GM19397 (cell line): ENCODE measurements around the gene KCNQ5.
"Not testable (repeated sequence)": the region's sequence is repeated elsewhere in the genome, so short reads cannot be mapped to it uniquely, and the experiment has no call there.

ENCODE experiments used
- ATAC-seq: cut with Tn5 transposase; IDR thresholded peaks from one replicate; pipeline ENCODE4 v1.9.1; 2021; ENCODE audit warnings: mild to moderate bottlenecking, moderate library complexity; ENCODE audit not compliant: unreplicated experiment

The KCNQ5 gene

DNA sequence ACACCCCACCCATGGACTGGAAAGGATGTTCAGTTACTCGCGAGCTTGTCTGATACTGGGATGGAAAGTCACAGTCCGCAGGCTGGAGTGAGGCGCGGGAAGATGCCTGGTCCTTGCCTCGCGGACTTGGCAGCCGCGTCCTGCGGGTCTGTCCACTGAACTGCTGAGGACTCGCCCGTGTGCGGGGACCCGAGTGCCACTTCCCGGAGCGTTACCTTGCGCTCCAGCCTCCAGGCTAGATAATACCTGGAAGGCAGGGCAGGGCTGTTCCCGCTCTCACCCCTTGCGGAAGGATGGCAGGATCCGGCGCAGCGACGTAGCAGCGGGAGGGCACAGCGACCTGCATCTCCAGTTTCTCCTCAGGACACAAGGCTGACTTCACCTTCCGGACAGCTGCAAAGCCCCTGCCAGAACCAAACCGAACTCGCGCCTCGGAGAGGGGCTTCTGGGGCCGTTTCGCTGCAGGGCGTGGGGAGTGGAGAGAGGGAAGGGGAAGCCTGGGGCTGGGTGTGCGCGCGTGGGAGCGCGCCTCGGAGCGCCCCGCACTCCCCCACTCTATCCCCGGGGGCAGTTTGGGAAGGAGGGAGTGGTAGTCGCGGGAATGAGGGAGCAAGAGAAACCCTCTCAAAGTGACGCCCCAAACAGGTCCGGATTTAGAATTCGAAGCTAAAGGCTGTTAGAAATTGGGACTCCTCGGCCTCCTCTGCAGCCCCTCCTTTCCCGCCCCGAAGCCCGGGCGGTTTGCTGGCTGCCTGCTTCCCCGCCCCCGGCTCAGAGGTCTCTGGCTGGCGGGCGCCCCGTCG, at the start of gene KCNQ5:
Gene KCNQ5 (plus strand): TSS at position 774 of the 803 bp plus-strand sequence.
- ATAC-seq = no peak

DNA sequence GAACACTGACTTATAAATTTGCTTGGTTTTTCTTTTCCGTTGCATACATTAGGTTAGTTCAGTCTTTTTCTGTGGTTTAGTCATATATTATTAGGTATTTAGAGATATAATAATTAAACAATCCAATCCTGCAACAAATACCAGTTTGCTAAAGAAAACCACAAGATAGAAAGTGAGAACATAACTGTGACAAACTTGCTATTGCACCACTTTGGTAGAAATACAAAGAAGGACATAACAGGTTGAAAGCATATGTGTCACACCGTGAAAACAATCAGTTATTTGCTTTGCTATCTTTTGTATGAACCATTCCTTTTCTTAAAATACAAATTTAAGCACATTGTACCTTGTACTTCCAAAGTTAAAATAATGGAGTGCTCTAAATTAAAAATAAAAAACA, 42.0 kb upstream of the KCNQ5 start:
- peak; percentile 60 for ATAC-seq

DNA sequence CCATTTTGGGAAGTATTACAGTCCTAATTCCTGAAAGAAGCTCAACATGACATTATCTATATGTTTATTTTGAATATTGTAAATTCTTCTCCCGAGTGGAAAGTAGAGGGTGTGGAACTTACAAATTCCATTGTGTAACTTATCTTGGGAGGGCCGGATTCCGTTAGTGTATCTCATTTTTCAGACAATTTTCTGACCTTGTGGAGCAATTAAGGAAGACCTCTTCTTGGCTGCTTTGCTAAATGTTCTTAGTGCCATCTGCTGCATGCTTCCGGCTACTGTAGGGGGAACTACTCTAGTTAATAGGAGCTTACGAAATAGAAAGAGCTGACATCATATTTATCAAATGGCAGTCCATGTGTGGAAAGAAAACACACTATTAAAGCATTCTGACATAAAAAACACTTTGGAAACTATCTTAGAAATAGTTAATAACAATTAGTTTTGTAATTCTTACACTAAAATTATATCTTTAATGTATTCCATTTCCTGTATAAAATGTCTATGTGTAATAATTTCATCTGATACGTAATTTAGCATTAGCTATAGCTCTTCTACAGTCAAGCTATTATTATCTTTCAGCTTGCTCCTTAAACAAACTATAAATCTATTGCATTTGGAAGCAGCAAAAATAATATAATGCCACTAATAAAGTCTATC, 41.5 kb upstream of the KCNQ5 start:
- ATAC-seq = peak; percentile 74

DNA sequence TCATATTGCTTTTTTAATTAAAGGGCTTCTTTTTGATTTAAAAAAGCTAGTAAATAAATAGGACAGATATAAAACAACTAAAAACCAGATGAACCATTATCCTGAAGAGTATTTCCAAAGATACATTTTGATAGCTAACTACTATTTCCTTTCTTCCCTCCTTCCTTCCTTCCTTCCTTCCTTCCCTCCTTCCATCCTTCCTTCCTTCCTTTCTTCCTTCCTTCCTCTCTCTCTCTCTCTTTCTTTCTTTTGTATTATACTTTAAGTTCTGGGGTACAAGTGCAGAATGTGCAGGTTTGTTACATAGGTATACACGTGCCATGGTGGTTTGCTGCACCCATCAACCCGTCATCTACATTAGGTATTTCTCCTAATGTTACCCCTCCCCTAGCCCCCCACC, 40.9 kb upstream of the KCNQ5 start:
- ATAC-seq = not testable (repeated sequence)

DNA sequence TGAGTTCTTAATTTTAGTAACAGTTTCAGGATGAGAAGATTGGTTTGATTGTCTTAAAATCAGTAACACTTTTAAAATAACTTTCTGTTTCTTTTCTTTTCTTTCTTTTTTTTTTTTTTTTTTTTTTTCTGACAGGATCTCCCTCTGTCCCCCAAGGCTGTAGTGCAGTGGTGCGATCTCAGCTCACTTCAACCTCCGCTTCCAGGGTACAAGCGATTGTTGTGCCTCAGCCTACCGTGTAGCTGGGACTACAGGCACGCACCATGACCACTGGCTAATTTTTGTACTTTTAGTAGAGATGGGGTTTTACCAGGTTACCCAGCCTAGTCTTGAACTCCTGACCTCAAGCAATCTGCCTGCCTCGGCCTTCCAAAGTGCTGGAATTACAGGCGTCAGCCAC, 33.7 kb upstream of the KCNQ5 start:
- no peak for ATAC-seq

DNA sequence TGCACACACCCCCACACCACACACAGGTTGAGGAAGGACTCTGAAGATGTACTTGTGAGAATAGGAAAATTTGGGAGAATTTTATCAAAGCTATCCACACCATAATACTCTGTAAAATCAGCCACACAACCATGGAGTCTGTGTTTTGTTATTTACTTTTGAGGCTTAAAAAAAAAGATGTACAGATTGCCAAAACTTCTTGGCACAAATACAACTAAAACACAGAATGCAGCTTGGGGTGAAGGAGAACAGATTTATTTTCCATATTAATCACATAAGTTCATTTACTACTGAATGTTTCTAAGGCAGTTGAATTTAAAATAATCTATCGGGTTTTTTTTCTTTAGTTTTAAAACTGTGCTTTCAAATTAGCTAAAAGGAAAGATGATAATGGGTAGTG, 32.8 kb upstream of the KCNQ5 start:
- no peak for ATAC-seq

DNA sequence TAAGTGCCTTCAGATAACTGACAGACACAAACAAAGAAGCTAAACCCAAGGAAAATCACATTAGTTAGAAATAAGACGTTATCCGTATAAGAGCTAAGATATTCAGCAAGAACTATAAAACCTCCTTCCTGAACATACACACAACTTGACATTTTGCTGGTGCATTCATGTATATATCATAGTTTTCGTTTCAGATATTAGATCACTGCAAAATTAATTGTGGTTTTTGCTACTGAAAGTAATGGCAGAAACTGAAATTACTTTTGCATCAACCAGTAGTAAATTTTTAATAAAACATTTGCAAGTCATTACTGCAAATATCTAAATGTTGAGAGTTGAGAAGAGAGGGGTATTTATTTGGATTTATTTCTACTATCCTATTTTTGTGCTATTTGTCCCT, 26.1 kb upstream of the KCNQ5 start:
- ATAC-seq = no peak

DNA sequence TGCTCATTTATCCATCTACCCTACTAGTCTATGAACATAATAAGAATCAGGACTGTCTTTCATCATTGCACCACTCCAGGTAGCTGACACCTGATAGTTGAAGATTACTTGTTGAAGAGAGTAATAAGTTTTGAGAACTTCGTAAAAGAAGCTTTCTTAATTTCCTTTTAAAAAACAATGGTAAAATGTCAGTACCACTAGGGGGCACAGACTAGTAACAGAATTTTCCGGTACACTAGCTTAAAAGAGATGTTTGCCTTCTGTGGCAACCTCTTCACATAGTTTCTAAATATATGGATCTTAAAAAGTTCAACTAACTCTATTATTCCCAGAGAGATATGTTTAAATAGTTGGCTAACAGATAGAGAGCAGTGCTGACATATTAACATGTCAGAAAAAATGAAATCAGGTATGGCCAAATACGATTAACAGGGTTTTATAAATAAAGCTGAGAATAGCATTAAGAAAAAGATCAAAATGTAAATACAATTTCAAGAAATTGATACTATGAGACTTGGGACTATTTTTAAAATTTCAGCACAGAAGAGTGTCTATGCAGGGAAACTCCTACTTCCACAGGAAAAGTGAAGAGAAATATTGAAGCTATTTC, 5.4 kb upstream of the KCNQ5 start:
- no peak for ATAC-seq

DNA sequence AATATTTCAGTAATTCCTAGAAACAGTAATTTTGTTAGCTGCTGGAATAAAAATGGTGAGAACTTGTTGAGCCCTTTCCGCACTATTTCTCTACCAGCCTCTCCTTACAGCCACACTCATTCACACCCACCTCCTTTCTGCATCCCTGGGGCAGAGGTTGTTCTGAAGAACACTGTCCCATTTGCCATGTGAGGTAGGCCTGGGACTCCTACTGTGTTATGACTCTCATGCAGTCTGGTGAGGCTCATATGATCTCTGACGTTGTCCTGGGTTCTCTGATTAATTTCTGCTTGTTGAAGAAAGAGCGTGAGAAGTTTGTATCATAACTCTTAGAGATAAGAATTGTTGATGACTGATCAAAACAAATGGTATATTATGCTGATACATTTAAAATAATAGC, 4.1 kb upstream of the KCNQ5 start:
- no peak for ATAC-seq

DNA sequence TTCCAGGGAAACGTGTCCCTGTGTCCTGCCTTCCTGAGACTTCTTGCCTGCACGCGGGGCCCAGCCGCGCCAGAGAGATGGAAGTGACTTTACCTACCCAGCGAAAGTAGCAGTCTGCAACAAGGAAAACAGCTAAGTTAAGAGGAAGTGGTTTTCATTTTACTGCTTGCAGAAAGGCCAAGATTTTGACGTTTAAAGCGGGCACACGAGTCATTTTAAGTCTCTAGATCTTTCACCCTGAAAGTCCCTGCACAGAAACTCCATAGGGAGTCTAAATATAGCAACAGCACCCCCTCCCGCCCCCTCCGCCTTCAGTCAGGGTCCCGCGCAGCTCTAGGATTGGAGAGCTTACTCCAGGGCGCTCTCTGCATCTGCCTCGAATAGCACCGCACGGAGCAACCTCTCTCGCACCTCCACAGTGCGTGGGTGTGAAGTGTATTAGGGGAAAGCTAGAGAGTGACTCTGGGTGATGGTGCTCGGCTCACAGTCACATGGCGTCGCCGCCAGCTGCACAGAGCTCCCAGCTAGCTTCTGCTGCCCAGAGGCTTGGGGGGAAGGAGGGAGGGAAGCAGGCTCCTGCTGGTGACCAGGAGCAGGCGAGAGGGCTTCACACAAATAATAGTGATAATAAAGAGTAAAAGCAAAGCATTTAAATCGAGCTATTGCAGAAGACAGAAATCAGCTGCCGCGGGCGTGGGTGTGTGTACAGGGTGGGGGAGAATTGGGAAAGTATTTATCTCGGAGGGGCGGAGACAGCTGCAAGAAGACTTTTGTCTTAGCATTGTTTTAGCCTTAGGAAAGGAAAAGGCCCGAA, 1.8 kb upstream of the KCNQ5 start:
- peak; percentile 41 for ATAC-seq

DNA sequence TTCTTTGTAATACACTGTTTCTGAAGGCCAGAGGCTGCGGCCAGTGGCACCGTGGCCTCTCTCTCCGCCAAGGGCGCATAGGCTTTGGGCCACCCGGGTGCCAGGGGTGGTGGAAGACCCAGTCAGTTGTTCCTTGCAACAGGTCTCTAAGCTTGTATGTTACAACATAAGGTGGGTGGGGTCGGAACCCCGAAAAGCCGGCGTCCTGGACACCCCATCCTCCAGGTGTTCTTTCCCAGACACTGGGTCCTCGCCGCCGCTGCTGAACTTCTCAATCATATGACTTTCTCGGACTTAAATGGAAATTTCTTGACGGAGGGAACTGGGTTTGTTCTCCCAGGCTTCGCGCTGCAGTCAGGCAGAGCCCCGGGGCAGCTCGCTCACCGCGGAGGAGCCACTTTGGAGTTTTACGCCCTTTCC, 983 bp upstream of the KCNQ5 start:
- ATAC-seq = no peak

DNA sequence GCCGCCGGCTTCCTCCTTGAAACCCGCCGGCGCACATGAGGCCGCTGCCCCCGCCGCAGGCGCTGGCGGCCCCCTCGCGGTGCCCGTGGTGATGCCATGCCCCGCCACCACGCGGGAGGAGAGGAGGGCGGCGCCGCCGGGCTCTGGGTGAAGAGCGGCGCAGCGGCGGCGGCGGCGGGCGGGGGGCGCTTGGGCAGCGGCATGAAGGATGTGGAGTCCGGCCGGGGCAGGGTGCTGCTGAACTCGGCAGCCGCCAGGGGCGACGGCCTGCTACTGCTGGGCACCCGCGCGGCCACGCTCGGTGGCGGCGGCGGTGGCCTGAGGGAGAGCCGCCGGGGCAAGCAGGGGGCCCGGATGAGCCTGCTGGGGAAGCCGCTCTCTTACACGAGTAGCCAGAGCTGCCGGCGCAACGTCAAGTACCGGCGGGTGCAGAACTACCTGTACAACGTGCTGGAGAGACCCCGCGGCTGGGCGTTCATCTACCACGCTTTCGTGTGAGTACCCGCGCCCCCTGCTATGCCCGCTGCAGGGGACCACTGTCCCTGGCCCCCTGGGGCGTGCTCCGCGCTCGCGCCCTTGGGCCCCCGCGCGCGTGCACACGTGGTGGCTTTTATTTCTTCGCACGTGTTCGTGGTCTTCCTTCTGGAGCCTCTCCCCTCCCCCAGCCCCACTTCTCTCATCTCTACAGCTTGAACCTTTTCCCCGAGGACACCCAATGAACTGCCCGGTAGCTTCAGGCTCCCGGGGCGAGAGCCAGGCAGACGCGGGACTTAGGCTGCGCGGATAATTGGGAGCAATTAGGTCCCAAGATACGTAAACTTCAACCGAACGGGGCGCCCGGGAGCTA, 453 bp downstream of the KCNQ5 start:
- peak; percentile 40 for ATAC-seq

DNA sequence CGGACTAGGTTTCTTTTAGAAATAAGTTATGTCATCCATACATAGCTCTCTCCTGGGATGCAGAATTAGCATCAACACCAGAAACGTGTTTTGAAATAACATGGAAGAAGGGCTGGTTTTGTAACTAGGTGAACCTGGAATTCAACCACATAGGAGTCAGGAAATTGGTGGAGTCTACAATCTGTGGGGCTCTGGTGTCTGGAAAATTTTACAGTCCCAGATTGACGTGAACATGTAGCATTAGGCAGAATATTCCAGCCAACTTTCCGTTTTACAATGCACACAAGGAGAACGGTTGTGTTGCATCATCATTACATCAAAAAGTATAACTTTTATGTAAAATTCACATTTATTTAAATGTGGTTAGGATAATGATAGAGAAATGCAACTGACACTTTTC, 1.9 kb downstream of the KCNQ5 start:
- ATAC-seq = no peak

DNA sequence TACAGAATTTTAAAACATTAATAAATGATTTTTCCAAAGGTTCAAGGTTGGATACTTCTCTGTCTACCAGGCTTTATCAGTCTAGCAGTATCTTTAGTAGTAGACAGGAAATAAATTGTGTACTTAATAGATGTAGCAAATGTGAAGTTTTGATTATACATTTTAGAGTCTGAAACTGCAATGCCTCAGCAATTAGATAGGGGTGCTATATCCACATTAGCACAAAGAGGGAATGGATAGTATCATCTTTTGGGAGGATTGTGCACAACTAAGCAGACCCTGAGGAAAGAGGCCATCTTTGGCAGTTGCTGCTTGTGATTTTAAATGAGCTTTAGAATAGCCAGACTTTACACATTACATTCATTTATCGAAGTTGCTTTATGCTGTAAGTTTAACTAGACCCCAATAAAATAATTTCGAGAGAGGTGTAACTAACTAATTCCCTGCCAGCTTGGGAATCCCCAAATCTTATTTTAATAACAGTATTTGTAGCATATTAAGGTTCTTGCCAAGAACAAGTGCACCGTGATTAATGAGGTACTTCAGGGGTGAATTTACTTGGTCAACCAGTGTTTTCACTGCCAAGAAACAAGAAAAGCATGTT, 2.8 kb downstream of the KCNQ5 start:
- no peak for ATAC-seq

DNA sequence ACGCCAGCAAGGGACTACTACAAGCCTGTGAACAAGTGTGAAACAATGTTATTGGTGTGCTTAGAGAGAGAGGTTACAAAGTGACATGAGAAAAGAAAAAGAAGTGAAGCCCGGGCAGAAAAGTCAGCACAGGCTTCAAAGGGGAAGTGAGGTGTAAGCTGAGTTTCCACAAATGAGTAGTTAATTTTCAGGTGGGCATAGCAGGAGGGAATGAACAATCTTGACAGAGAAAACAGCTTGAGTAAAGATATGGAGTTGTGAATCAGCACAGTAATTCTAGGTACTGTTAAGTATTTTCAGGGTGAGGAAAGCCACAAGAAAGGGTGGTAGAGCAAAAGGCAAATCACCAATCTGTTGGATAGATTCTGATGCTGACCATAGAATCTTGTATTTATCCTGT, 4.3 kb downstream of the KCNQ5 start:
- peak; percentile 28 for ATAC-seq

DNA sequence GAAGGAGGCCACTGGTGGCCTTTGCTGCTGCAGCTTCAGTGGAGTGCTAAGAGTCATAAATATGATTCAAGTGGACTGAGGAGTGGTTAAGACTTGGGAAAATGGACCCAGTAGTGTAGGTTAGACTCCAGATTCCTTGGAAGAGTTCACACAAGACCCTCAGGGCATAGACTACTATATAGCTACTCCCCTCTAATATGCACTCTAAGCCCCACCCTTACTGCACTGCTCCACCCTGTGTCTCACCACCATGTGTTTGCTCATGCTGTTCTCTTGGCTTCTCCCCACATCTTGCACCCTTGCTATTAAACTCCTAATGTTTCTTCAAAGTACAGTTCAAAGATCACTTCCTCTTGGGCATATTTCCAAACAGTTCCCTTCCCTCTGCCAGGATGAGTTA, 5.7 kb downstream of the KCNQ5 start:
- no peak for ATAC-seq

DNA sequence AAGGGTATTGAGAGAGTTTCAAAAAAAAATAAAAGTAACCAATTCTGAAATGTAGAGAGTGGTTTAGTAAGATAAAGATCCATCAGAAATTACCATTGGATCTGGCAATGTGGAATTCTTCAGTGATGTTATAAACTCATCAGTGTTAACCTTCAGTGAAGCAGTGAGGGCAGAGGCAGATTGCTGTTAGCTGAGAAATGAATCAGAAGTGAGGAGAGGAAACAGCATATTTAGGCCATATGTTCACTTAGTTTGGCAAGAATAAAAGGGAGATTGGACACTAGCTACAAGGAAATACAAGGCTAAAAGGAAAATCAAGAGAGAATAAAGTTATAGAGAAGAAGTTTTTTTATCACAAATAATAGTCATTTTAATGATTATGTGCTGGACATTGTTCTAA, 9.6 kb downstream of the KCNQ5 start:
- no peak for ATAC-seq

DNA sequence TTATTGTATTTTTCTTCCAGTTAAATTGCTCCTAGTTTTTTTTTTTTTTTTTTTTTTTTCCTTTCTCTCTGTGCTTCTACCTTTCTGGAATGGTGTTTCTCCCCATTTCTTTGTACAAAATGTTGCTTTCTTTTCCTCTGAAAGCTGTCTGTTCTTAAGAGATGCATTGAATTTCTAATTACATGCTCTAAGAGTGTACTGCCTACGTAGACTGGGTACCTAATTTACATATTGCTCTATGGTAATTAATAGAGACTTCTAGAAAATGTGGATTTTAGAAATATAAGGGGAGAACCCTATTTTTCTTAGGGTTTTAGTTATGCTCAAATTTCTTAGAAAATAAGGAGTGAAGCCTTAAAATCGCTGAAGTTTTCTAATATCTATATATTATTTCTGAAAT, 13.8 kb downstream of the KCNQ5 start:
- no peak for ATAC-seq

DNA sequence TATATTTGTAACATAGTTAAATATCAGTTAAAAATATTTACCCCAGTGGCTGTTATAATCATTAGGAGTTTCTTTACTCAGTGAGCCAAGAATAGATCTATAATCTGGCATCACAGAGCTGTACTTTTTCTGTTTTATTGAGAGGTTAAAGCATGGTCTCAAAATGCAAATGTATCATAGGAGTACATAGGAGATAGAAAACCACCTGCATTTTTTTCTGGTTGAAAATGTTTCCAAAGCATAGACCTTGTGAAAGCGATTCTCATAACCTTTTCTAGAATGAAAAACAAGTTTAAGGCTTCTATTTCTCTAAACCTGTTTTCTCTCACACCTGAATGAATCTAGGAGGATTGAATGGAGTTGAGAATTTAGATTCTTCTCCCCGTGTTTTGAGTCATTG, 14.4 kb downstream of the KCNQ5 start:
- peak; percentile 80 for ATAC-seq

DNA sequence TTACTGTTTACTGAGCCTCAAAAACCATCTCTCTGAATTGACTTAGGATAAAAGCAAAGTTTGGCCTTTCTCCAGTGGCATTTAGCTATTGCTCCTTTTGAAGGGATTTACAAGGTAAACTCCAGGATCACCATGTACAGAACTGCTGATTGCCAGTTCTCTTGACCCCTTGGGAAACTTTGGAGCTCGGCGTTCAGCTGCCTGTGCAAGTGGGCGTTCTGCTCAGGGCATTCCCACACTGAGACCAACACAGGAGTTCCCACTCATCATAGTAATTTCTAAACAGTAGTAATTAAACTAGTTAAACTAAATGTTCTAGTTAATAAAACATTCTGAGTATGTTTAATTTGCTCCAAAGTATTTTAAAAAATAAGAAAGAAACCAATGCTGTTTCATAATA, 14.9 kb downstream of the KCNQ5 start:
- ATAC-seq = no peak
